Mammary microvascular endothelial cell (primary cell): ENCODE data around the gene SNX4. TPM values are rescaled to one million over a fixed set of nuclear protein-coding genes. Genes with fewer than 3 reads are reported as not detected.

Source experiments
- total RNA-seq: library from RNA; depleted of rRNA; stranded (reverse); fragments of >200 nt; gene quantifications from 2 replicates; pipeline ENCODE4 v1.2.3, GENCODE V29; 2015

SNX4 gene
- total RNA-seq: 36.3 and 36.5 TPM in 2 replicates

GRCh38 chr3:125519678-125520562 lies at the start of gene SNX4:
TSS of gene SNX4 (minus strand) at chr3:125520202. CDS start at chr3:125520172, 30 bp downstream.

Other genes with a start within 250 kb of the SNX4 start
- 16.0 and 16.6 TPM in 2 replicates for gene ZNF148, start 144.9 kb downstream of the SNX4 start, total RNA-seq
- gene OSBPL11, start 75.3 kb upstream of the SNX4 start, total RNA-seq: 8.2 and 9.5 TPM in 2 replicates